ENCODE results near the gene LRP5. TPM values are rescaled to one million over a fixed set of nuclear protein-coding genes. Genes with fewer than 3 reads are reported as not detected.
A peak's percentile ranks its signal among the peaks of the same experiment; 100 is the strongest.
"Not testable (repeated sequence)": the region's sequence is repeated elsewhere in the genome, so short reads cannot be mapped to it uniquely, and the experiment has no call there.

The LRP5 gene
- total RNA-seq, 1 donor: 3.3 TPM

DNA sequence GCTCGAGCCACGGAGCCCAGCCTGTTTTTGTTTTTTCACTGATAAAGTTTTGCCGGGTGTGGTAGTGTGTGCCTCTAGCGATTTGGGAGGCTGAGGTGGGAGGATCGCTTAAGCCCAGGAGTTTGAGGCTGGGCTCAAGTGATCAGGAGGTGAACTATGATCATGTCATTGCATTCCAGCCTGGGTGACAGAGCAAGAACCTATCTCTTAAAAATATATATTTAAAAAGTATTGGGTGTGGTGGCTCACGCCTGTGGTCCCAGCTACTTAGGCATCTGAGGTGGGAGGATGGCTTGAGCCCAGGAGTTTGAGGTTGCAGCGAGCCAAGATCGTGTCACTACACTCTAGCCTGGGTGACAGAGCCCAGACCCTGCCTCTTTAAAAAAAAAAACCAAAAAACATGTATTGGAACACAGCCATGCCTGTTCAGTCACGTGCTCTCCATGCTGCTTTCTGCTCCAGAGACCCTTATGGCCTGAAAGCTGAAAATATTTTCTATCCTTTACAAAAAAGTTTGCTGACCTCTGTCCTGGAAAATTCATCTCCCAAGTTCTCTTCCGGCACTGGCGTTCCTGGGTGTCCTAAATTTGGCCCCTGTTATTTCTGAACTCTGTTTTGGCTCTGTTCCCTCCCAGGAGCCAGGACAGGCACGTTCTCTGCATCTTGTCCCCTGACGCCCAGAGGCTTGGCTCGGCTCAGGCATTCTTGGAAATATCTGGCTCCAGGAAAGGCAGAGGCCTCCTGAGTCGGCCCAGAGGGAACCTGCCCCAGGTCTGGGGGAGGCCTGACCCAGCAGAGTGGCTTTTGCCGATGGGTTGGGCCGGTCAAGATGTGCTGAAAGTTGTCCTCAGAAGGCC is 86.8 kb downstream of the LRP5 start:
- peak; percentile 17 for DNase-seq (ENCODE audit: low read depth)
- H3K4me3 ChIP-seq (ENCODE audit: low read depth, low read length): no peak overlapping the region
- TF ChIP-seq, protein P1, sequence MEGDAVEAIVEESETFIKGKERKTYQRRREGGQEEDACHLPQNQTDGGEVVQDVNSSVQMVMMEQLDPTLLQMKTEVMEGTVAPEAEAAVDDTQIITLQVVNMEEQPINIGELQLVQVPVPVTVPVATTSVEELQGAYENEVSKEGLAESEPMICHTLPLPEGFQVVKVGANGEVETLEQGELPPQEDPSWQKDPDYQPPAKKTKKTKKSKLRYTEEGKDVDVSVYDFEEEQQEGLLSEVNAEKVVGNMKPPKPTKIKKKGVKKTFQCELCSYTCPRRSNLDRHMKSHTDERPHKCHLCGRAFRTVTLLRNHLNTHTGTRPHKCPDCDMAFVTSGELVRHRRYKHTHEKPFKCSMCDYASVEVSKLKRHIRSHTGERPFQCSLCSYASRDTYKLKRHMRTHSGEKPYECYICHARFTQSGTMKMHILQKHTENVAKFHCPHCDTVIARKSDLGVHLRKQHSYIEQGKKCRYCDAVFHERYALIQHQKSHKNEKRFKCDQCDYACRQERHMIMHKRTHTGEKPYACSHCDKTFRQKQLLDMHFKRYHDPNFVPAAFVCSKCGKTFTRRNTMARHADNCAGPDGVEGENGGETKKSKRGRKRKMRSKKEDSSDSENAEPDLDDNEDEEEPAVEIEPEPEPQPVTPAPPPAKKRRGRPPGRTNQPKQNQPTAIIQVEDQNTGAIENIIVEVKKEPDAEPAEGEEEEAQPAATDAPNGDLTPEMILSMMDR (IDR thresholded peaks at IDR 0.05; ENCODE audit: insufficient read depth, low read length): no peak

DNA sequence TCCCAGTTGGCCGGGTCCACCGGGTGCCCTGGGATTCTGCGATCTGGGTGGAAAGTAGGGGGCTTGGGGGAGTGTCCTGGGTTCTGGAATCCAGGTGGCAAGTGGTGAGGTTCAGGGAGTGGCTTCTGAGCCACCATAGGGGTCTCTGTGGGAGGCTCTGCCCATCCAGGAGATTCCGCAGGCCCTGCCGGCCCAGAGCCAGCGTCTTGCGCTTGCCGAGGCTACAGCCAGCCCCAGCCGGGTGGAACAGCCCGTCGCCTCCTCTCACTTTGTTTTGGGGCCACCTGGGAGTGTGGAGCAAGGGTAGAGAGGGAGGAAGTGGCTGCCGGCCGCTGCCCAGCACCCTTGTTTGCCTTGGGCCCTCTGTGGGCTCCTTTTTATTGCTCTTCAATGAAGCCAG is 87.5 kb downstream of the LRP5 start:
- TF ChIP-seq, protein P1 (IDR thresholded peaks at IDR 0.05; ENCODE audit: insufficient read depth, low read length): no peak
- no peak for DNase-seq (ENCODE audit: low read depth)
- no peak overlapping the region for H3K4me3 ChIP-seq (ENCODE audit: low read depth, low read length)

DNA sequence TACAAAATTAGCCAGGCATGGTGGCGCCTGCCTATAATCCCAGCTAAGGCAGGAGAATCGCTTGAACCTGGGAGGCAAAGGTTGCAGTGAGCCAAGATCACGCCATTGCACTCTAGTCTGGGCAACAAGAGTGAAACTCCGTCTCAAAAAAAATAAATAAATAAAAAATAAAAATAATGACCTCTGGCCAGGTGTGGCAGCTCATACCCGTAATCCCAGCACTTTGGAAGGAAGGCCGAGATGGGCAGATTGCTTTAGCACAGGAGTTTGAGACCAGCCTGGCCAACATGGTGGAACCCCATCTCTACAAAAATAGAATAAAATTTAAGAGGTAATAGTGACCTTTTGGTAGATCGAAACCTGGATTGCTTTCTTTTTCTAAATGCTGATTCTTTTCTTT is 88.2 kb downstream of the LRP5 start:
- not testable (repeated sequence) for H3K4me3 ChIP-seq (ENCODE audit: low read depth, low read length); DNase-seq (ENCODE audit: low read depth)

DNA sequence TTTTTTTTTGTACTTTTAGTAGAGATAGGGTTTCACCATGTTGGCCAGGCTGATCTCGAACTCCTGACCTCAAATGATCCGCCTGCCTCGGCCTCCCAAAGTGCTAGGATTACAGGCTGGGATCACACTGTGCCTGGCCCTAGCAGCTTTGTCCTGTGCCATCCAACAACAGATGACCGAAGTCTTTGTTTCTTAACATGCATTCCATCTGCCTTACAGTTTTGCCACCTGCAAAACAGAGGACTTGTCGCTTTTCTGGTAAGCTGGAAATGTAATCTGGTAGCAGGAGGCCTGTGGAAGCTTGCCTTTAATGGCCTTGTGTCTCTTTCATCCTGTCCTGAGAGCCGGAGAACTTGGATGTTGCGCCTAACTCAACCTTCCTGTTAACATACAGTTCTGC is 89.5 kb downstream of the LRP5 start:
- DNase-seq (ENCODE audit: low read depth): no peak
- TF ChIP-seq, protein P1 (IDR thresholded peaks at IDR 0.05; ENCODE audit: insufficient read depth, low read length): no peak
- no peak overlapping the region for H3K4me3 ChIP-seq (ENCODE audit: low read depth, low read length)

DNA sequence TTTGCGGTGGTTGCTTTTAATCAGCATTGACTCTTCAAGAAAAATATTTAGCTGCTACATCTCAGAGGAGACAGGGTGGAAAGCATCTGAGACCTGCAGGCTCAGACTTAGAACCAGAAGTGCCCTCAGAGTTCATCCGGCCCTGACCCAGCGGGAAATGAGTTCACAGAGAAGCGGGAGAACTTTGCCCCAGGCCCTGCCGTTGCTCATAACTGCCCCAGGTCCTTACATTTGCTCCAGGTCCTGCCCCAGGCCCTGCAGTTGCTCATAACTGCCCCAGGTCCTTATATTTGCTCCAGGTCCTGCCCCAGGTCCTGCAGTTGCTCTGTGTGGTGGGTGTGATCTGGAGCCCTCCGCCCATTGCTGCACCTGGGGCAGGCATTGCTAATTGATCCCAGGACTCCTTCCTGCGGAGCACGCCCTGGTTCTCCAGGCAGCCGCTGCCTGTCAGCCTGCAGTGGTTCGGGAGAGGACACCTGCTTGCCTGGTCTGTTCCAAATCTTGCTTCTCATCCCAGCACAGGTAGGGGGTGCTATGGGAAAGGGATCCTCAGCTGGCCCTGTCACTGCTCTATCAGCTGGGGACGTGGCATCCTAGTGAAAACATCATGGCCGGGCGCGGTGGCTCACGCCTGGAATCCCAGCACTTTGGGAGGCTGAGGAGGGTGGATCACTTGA is 90.1 kb downstream of the LRP5 start:
- no peak overlapping the region for H3K4me3 ChIP-seq (ENCODE audit: low read depth, low read length)
- no peak for DNase-seq (ENCODE audit: low read depth)

DNA sequence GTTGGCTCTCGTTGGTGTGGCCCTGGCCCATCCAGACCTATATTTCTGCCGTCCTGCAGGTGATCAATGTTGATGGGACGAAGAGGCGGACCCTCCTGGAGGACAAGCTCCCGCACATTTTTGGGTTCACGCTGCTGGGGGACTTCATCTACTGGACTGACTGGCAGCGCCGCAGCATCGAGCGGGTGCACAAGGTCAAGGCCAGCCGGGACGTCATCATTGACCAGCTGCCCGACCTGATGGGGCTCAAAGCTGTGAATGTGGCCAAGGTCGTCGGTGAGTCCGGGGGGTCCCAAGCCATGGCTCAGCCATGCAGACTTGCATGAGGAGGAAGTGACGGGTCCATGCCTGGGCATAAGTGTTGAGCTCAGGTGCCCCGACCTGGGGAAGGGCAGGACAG is 91.0 kb downstream of the LRP5 start:
- DNase-seq (ENCODE audit: low read depth): no peak
- no peak overlapping the region for H3K4me3 ChIP-seq (ENCODE audit: low read depth, low read length)
- TF ChIP-seq, protein P1 (IDR thresholded peaks at IDR 0.05; ENCODE audit: insufficient read depth, low read length): no peak

More for the DNA sequence above, 90.1 kb downstream of the LRP5 start:
- TF ChIP-seq, protein P1 (IDR thresholded peaks at IDR 0.05; ENCODE audit: insufficient read depth, low read length): no peak

DNA sequence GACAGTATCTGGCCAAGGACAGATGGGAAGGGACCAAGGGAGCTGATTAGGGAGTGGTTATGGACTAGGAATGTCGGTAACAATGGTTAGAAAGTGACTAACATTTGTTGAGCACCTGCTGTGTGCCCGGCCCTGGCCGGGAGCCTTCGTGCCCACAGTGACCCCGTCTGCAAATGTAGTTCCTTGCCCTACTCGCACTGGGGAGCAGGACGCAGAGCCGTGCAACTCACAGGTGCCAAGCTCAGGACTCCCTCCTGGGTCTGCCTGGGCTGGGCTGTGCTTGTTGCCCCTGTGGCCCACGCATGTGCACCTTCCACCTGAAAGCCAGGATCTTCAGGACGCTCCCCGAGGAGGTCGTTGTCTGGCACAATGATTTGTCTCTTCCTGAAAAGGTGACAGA is 91.4 kb downstream of the LRP5 start:
- no peak for DNase-seq (ENCODE audit: low read depth)
- H3K4me3 ChIP-seq (ENCODE audit: low read depth, low read length): no peak overlapping the region
- TF ChIP-seq, protein P1 (IDR thresholded peaks at IDR 0.05; ENCODE audit: insufficient read depth, low read length): no peak

Data from fibroblast of the aortic adventitia (primary cell).